Mononuclear cell (primary cell): Measurements from ENCODE around the gene TMEM14A. TPM values are rescaled to one million over a fixed set of nuclear protein-coding genes. Genes with fewer than 3 reads are reported as not detected.
"Not testable (repeated sequence)": the region's sequence is repeated elsewhere in the genome, so short reads cannot be mapped to it uniquely, and the experiment has no call there.

Source experiments
- H3K27me3 ChIP-seq: 2 replicates; pipeline ENCODE4 v1.6.0; 2011; ENCODE audit warnings: low read length, control low read depth; ENCODE audit not compliant: insufficient read depth
- H3K4me1 ChIP-seq: 2 replicates; pipeline ENCODE4 v1.5.1; 2011; ENCODE audit warnings: mild to moderate bottlenecking, low read length, control low read depth; ENCODE audit not compliant: insufficient read depth
- H3K4me3 ChIP-seq: 2 replicates; pipeline ENCODE4 v1.5.1; 2011; ENCODE audit warnings: mild to moderate bottlenecking, low read length, moderate library complexity
- H3K9me3 ChIP-seq: 2 replicates; pipeline ENCODE4 v1.5.1; 2011; ENCODE audit warnings: low read depth, mild to moderate bottlenecking, control low read depth, low read length
- total RNA-seq: library from RNA; depleted of rRNA; stranded (reverse); fragments of >200 nt; gene quantifications from one replicate; pipeline ENCODE4 v1.2.3, GENCODE V29; 2012

TMEM14A gene
- total RNA-seq, 1 donor: 2.9 TPM

DNA sequence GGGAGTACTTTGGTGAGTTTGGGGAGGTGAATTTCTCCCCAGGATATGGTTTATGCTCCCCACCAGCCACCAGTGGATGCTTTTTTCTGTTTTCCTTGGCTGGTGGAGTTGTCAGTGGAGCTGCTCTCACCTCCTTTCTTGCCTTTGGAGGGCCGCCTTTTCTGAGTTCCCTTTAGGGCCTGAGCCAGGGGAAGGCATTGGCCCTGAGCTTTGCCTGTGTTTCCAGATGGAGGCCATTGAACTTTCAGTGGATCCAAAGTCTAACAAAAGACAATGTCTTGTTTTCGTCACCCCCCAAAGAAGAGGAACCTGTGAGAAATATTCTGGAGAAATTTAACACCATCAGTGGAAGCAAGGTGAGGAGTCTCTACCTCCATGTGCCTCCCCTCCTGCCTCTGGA lies 4.4 kb upstream of the TMEM14A start:
- no peaks in the 10 kb centered on the region for H3K9me3 ChIP-seq
- no peak overlapping the region for H3K4me3 ChIP-seq
- H3K4me1 ChIP-seq: peaks cover 34% of the 10 kb centered on the region
- peaks cover 13% of the 10 kb centered on the region for H3K27me3 ChIP-seq

DNA sequence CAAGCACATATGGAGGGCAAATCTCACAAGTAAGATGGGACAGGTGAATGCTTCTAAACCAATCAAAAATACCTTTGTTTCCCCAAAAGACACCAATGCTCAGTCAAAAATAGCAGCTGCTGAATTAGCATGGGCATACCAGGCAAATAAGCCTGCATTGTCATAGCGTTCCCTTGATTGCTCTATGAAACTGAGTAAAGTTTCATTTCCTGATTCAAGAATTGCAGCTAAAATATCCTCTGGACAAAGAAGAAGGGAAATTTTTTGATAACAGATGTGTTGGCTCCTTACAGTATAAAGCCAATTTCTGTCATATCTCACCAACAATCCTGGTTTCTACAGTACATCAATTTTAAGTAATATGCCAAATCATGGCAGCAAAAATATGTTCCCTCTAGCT lies 3.3 kb upstream of the TMEM14A start:
- Histone ChIP-seq H3K27me3 (peaks cover 20% of the 10 kb centered on the region), H3K4me1 (peaks cover 38% of the 10 kb centered on the region), H3K9me3 (no peaks in the 10 kb centered on the region), H3K4me3 (no peak overlapping the region)

DNA sequence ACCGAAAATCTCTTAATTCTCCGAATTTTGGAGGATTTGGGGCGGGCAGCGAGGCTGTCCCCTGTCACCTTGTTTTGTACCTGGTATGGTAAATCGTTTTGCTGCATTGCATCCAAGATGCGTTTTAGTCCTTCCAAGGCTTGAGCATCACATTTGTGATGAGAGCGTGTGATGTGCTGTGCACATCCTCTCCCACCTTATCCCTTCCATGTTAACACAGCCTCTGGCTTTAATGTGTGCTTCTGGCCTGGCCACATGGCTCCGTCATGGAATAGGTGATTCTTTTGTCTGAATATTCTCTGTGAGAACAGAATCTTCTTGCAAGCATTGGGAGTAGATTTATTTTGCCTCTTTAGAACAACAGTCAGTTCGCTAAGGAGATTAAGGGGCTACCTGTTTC lies 763 bp downstream of the TMEM14A start:
- Histone ChIP-seq H3K9me3 (no peaks in the 10 kb centered on the region), H3K27me3 (peaks cover 14% of the 10 kb centered on the region), H3K4me3 (peak overlapping the region; percentile 57), H3K4me1 (peaks cover 18% of the 10 kb centered on the region)

DNA sequence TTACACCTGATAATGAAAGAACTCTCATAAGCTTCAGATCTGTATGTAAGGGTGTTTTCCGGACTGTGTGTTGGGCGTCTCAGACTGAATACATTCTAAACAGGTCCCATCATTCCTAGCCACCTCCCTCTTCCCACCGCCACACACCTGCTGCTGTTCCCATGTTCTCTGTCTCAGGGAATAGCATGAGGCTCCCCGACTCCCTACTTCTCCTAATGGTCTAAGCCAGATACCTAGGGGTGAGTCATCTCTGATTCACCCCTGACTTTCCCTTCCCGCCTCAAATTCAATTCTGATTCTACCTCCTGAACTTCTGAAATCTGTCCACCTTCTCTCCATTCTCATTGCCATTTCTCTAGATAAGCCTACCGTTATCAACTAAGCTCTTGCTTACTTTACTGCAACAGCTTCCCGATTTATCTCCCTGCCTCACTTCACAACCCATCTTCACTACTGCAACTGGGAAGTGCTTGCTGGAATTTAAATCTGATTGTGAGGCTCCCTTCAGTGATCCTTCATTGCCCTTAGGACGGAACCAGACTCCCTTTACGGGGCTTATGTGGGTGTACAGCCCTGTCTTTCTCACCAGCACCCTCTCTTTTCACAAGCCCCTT lies 1.6 kb downstream of the TMEM14A start:
- Histone ChIP-seq H3K4me1 (peaks cover 18% of the 10 kb centered on the region), H3K4me3 (no peak overlapping the region), H3K9me3 (no peaks in the 10 kb centered on the region), H3K27me3 (peaks cover 14% of the 10 kb centered on the region)

GRCh38 chr6:52674666-52675065 lies 3.8 kb downstream of the TMEM14A start:
- H3K9me3 ChIP-seq: no peaks in the 10 kb centered on the region
- H3K4me3 ChIP-seq: no peak overlapping the region
- peaks cover 18% of the 10 kb centered on the region for H3K4me1 ChIP-seq
- peaks cover 17% of the 10 kb centered on the region for H3K27me3 ChIP-seq

GRCh38 chr6:52675372-52675771 lies 4.5 kb downstream of the TMEM14A start:
- peaks cover 17% of the 10 kb centered on the region for H3K27me3 ChIP-seq
- H3K4me1 ChIP-seq: peaks cover 15% of the 10 kb centered on the region
- no peaks in the 10 kb centered on the region for H3K9me3 ChIP-seq
- H3K4me3 ChIP-seq: no peak overlapping the region

- not testable (repeated sequence) for H3K4me1 ChIP-seq, H3K4me3 ChIP-seq, H3K9me3 ChIP-seq
- H3K27me3 ChIP-seq: peaks cover 17% of the 10 kb centered on the region
These were observed 5.7 kb downstream of the TMEM14A start for GRCh38 chr6:52676631-52677030.

DNA sequence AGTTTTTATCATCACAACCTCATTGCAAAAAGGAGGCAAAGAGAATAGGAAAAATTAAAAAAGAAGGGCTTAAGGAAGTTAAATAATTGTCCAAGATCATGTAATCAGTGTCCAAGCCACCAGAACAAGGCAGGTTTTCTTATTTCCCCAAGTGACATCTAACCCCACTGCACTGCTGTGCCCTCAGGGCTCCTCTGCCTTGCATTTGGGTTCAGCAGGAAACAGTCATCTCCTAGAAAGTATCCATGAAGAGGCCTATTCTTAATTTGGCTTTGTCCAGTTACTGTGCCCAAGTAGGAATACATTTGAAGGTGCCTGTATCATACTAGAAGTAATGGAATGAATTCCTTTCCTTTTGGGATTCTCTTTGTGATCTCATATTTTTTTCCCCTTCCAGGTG lies 10.5 kb downstream of the TMEM14A start:
- Histone ChIP-seq H3K9me3 (no peaks in the 10 kb centered on the region), H3K4me3 (no peak overlapping the region), H3K27me3 (peaks cover 26% of the 10 kb centered on the region), H3K4me1 (peaks cover 8% of the 10 kb centered on the region)

GRCh38 chr6:52686878-52687699 lies 16.2 kb downstream of the TMEM14A start:
- no peak overlapping the region for H3K4me3 ChIP-seq
- peaks cover 52% of the 10 kb centered on the region for H3K27me3 ChIP-seq
- H3K9me3 ChIP-seq: no peaks in the 10 kb centered on the region
- peaks cover 8% of the 10 kb centered on the region for H3K4me1 ChIP-seq

GRCh38 chr6:52689857-52690256 lies 18.9 kb downstream of the TMEM14A start:
- Histone ChIP-seq H3K27me3 (peaks cover 41% of the 10 kb centered on the region), H3K4me3 (no peak overlapping the region), H3K4me1 (peaks cover 8% of the 10 kb centered on the region), H3K9me3 (no peaks in the 10 kb centered on the region)

- no peaks in the 10 kb centered on the region for H3K4me1 ChIP-seq
- H3K27me3 ChIP-seq: peaks cover 51% of the 10 kb centered on the region
- no peaks in the 10 kb centered on the region for H3K9me3 ChIP-seq
- H3K4me3 ChIP-seq: no peak overlapping the region
These were observed 20.8 kb downstream of the TMEM14A start for GRCh38 chr6:52691718-52692117.

- Histone ChIP-seq H3K27me3 (peaks cover 47% of the 10 kb centered on the region), H3K4me1 (no peaks in the 10 kb centered on the region), H3K9me3 (no peaks in the 10 kb centered on the region), H3K4me3 (no peak overlapping the region)
These were observed 22.9 kb downstream of the TMEM14A start for GRCh38 chr6:52693773-52694172.

DNA sequence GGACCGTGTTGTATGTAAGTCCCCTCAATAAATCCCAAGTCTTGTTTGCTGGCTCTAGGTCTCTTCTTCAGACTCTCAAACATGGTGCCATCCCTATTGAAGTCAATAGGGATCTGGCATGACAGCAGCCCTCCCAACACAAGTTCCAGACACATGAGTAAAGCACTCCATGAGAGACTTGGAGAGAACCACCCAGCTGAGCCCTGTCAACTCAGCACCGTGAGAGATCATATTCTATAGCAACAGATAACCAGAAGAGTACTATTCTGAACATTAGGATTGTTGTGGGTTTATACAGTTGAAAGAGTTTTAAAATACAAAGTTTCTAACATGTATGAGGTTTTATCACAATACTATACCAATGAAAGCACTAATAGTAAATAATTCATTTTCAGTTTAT lies 23.5 kb downstream of the TMEM14A start:
- Histone ChIP-seq H3K4me1 (no peaks in the 10 kb centered on the region), H3K9me3 (no peaks in the 10 kb centered on the region), H3K27me3 (peaks cover 50% of the 10 kb centered on the region), H3K4me3 (no peak overlapping the region)

GRCh38 chr6:52696418-52696817 lies 25.5 kb downstream of the TMEM14A start:
- Histone ChIP-seq H3K4me1 (no peaks in the 10 kb centered on the region), H3K9me3 (no peaks in the 10 kb centered on the region), H3K4me3 (no peak overlapping the region), H3K27me3 (peaks cover 53% of the 10 kb centered on the region)

GRCh38 chr6:52697903-52698302 lies 27.0 kb downstream of the TMEM14A start:
- Histone ChIP-seq H3K9me3 (no peaks in the 10 kb centered on the region), H3K4me3 (no peak overlapping the region), H3K4me1 (no peaks in the 10 kb centered on the region), H3K27me3 (peaks cover 52% of the 10 kb centered on the region)

DNA sequence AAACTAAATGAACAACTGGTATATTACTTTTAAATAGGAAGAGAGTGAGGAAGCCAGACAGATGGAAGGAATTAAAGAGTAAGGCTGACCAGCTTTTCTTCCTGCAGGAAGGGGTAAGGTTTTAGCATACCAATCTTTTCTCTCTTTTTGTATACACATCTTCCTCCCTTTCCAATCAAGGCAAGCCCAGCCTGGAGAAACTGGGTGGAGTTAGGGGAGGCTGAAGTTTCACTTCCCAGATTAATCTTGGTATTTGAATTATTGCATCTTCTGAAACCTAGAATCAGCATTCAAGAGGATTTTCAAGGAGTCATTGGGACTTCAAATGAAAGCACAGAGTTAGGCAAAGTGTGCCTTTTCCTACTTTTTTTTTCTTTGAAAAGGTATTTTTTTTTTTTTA lies 33.1 kb downstream of the TMEM14A start:
- Histone ChIP-seq H3K27me3 (peaks cover 30% of the 10 kb centered on the region), H3K4me3 (no peak overlapping the region), H3K9me3 (no peaks in the 10 kb centered on the region), H3K4me1 (no peaks in the 10 kb centered on the region)
